GM11168 (cell line): ENCODE results near the gene NFIB.

Experiments
- in situ Hi-C: fragments of 300-500 bp; cut with MboI; formaldehyde crosslinking; loops from one replicate; pipeline ENCODE4 v1.12.0; 2022; ENCODE audit warnings: low sequenced_read_pairs; ENCODE audit not compliant: unreplicated experiment

Gene NFIB

DNA sequence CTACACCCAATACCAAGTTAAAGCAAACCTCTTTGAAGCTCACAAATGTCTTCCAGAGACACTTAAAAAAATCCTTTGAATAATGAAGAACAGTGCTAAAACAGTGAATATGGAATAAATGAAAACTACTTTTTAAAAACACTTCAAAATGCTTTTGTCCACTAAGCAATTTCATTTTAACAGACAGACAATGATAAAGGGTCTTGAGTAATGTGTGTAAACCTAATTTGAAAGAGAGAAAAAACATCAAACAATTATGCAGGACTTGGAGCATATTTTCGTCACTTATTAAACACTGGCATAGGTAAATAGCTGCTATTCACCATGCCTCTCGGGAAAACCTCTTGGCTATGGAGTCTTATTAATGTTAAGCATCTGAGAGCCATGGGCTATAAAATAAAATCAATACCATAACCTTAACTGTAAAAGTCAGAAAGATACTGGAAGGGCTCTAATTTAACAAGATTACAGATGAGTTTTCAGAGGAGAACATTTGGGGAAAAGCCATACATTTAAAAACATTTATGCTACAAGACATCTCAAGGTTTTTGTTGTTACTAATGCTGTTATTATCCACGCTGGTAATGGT lies 177.8 kb downstream of the NFIB start:
- in situ Hi-C loops = no loop called here

- in situ Hi-C loops = no loop called here
These were observed 178.5 kb downstream of the NFIB start for GRCh38 chr9:14135421-14135820.

DNA sequence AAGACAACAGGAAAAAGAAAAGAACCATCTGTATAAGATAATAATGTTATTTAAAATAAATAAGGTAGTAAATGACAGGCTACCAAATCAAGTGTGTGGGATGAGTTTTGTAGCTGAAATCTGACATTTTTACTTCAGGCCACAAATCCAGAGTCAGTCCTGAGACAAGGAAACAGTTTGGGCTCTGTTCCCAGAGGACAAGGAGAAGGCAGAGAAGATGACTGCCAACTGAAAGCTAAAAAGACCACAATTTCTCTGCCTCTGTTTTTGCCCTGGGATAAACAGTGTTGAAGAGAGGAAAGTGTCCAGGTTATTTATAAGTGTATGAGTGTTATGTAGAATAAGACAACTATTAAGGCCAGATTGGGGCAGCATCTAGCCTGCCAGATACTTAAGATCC lies 180.5 kb downstream of the NFIB start:
- in situ Hi-C loops = no loop called here

- in situ Hi-C loops = no loop called here
These were observed 181.2 kb downstream of the NFIB start for GRCh38 chr9:14132775-14133174.

- in situ Hi-C loops = no loop called here
These were observed 182.4 kb downstream of the NFIB start for GRCh38 chr9:14131356-14132088.

- in situ Hi-C loops = no loop called here
These were observed 186.3 kb downstream of the NFIB start for GRCh38 chr9:14127656-14128055.

GRCh38 chr9:14119694-14120514 lies 194.0 kb downstream of the NFIB start:
- in situ Hi-C loops = no loop called here

DNA sequence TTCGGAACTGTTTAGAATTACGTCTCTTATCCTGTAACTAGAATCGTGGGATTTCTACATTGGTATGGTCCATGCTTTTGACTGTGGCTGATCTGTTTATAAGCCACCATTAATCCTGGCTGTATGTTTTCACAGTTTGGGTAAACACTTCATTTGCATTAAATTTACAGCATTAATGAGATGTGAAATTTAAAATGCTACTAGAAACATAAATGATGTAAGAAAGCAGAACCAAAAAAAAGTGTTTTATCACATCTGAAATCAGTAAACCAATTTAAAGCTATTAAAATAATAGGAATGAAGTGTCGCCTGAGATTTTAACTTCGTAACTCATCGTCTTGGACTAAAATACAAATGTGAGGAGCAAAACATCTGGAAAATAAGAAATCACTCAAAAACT lies 201.7 kb downstream of the NFIB start:
- in situ Hi-C loops = no loop called here

DNA sequence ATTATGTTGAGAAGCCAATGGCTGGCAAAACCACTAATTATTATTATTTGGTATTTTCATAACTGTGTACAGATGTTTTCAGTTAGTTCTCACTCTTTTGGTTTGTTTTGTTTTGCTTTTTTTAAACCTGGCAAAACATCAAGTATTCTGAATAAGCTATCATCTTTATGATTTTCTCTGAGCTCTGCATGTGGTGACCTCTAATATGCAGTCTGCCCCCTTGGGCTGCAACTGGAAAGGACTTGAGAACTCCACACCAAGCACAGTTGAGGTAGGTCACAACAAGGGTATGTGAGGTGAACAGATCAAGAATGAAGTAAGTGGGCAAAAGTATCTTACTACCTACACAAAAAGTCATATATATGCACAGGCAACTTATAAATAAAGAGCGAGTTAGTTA lies 202.2 kb downstream of the NFIB start:
- in situ Hi-C loops = no loop called here

- in situ Hi-C loops = no loop called here
These were observed 206.0 kb downstream of the NFIB start for GRCh38 chr9:14107977-14108376.

- in situ Hi-C loops = no loop called here
These were observed 206.4 kb downstream of the NFIB start for GRCh38 chr9:14107495-14107894.

DNA sequence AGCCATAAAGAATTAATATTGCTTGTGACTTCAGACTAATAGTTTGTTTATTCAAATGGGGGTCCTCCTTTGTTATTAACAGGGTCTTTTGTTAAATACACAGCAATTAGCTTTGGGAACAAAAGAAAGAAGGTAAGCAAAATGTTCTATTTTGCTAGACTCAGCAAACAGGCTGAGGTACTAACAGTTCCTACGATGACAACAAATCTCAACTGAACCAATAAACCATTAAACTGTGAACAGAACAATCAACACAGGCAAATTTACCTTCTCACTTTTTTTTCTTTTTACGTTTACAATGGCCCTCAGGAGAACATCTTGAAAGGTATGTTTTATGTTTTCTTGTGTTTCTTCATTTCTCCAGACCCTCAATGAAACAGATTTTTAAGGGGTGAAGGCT lies 207.2 kb downstream of the NFIB start:
- in situ Hi-C loops = no loop called here

DNA sequence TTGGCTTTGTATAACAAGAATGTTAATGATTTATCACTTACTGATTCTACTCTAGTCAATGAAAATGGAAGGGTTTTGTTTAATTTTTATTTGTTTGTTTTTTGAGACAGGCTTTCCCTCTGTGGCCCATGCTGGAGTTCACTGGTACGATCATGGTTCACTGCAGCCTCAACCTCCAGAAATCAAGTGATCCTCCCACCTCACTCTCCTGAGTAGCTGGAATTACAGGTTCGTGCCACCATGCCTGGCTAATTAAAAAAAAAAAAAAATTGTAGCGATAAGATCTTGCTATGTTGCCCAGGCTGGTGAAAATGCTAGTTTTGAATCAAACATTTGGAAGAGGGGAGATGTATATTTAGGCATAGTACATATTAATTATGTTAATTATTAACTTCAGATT lies 209.4 kb downstream of the NFIB start:
- in situ Hi-C loops = no loop called here

DNA sequence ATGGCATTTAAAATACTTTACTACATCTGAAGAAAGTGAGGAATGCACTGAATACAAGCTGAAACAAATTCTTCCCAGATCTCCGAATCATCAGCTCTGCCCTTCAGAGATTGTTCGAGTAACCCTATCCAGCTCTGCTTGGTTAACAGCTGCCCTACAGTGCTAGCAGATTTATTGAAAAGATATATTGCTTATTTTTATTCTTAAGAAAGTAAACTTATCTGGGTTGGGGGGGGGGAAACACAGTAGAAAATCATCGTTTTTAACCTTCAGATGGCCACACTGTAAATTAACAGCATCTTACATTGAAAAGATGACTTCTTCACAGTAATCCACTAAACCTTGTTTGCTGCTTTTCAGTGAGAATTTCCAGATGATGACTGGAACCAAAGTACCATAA lies 210.8 kb downstream of the NFIB start:
- in situ Hi-C loops = no loop called here

DNA sequence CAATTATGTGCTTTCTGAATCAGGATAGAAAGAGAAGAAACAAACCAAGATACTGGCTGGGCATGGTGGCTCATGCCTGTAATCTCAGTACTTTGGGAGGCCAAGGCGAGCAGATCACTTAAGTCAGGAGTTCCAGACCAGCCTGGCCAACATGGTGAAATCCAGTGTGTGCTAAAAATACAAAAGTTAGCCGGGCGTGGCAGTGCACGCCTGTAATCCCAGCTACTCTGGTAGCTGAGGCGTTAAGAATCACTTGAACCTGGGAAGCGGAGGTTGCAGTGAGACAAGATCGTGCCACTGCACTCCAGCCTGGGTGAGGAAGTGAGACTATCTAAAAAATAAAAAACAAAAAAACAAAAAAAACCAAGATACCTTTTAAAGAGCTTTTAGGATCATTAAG lies 214.2 kb downstream of the NFIB start:
- in situ Hi-C loops = no loop called here

DNA sequence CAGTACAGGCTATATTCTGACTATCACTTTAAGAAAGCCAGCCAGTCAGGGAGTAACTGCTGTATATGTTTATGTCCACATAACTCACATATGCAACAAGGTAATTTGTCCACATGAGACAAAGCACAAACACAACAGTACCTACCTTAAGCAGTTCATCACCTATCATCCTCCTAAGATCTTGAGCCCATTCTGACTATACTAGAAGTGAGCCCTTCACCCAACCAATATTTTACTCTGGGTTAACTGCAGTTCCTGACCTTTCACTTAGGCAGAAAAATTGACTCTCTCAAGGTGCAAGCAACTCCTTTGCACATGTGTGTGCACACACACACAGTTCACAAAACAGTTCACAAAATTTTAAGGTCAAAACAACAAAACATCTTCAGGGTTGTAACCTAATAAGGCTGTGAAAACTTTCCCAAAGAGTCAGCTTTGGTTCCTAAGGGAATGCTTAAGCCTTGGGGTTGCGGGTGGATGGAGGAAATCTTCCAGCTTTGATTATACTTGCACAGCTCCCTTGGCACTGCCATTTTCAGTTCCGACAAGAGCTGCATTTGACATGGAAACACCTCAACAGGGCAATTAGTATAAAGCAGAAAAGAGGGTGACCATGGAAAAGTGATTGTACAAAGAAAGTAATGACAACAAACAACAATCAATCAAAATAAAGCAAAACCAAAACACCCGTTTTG lies 215.3 kb downstream of the NFIB start:
- in situ Hi-C loops = no loop called here

DNA sequence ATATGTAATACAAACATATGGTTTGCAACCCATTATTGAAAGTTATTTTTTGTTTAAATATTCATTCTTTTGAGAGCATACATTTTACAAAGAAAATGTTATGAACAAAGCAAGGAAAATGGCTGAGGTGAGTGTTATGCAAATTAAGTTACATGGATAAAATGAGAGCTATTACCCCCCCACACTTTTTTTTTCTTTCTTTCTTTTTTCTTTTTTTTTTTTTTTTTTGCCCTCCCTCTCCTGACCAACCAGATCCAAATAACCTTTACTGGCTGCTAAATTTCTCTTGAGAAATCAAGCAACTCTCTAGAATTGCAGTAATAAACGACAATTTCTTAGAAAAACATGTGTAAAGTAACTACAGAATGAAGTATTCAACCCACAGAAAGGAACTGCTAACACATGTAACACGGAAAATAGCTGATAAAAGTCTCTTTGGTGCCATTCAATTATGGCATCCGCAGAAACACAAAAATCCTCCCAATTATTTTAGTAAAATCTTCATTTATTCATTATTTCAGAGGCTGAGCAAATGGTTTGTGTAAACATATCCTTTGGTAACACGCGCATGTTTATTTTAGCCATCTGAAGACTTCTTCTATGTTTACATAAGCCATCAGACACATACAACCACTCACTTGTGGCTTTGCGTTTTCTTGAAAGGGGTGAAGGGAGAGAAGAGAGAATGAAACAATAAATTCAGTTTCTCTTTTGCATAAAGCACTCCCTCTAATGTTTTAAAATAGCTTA lies 216.1 kb downstream of the NFIB start:
- in situ Hi-C loops = no loop called here

DNA sequence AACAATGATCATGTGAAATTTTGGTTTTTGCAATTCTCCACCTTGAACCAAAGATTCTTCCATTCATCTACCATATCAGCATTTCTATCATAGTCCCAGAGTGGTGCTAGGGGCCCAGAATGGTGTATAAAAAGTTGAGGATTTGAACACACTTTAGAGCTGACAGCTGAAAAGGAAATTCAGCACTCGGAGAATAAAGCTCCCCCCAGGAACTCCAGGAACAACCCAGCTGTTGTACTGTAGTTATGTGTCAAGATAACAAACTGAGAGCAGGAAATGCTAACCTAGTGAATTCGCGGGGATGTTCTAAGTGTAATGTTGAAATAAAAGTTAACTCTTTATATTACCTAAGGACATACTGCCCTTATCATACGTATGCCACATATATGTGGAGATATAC lies 216.7 kb downstream of the NFIB start:
- in situ Hi-C loops = no loop called here

- in situ Hi-C loops = no loop called here
These were observed 217.6 kb downstream of the NFIB start for GRCh38 chr9:14096258-14096922.

GRCh38 chr9:14095277-14095676 lies 218.7 kb downstream of the NFIB start:
- in situ Hi-C loops = no loop called here
